SK-N-MC (cell line): Measurements from ENCODE around the gene LRRC8B.

ENCODE experiments used
- EZH2 ChIP-seq: fragments of 200-600 bp; sonication (generic); IDR thresholded peaks from one replicate; pipeline ENCODE4 v1.6.1; 2017; ENCODE audit warnings: antibody characterized with exemption
- POLR2AphosphoS5 ChIP-seq: IDR thresholded peaks from 2 replicates; pipeline ENCODE4 v1.6.1; 2012; ENCODE audit warnings: mild to moderate bottlenecking, low read depth, low read length, borderline replicate concordance

DNA sequence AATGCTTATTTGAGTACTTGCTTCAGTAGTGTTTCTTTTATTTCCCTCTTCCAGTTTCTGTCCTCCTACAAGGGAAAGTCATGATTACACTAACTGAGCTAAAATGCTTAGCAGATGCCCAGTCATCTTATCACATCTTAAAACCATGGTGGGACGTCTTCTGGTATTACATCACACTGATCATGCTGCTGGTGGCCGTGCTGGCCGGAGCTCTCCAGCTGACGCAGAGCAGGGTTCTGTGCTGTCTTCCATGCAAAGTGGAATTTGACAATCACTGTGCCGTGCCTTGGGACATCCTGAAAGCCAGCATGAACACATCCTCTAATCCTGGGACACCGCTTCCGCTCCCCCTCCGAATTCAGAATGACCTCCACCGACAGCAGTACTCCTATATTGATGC lies 57.9 kb downstream of the LRRC8B start:
- no peak for TF ChIP-seq POLR2AphosphoS5
- TF ChIP-seq EZH2, result no peak
